ENCODE data around the gene PAK4. TPM values are rescaled to one million over a fixed set of nuclear protein-coding genes. Genes with fewer than 3 reads are reported as not detected.

PAK4 gene
- total and polyA plus RNA-seq, 10 of the 15 experiments (the other 5 are each of a cell fraction or from before 2014, with no cell fraction given): 0.08 to 19.3 (median 5.9) TPM

- TF ChIP-seq GATAD2B (conservative IDR thresholded peaks at IDR 0.05; ENCODE audit: low read depth) (peak; percentile 77; the same call in 1 of the 2 replicates), POLR2A (IDR thresholded peaks at IDR 0.05; ENCODE audit: low read depth, low read length) (peak; percentile 92), RAD51 (IDR thresholded peaks at IDR 0.05) (no peak), PAX8 (IDR thresholded peaks at IDR 0.05) (no peak)
These were observed at the start of gene PAK4 (continued) for GRCh38 chr19:39125554-39126311.

GRCh38 chr19:39077323-39077722, 48.3 kb upstream of the PAK4 start:
- ATAC-seq (no peak), DNase-seq (ENCODE audit: low read depth, low spot score) (no peak), FAIRE-seq (no peak)
- ChIA-PET SMC1A (ENCODE audit: uncharacterized antibody, unreplicated experiment) (no interaction called here), CTCF (no interaction called here), POLR2A (no interaction called here), RAD21 (ENCODE audit: unreplicated experiment) (no interaction called here)
- no peaks in the 10 kb centered on the region for H3K79me2 ChIP-seq (ENCODE audit: control insufficient read depth, insufficient read depth, low read length)
- H3K4me1 ChIP-seq (ENCODE audit: control insufficient read depth, insufficient read depth, low read length): no peaks in the 10 kb centered on the region
- BruUV-seq (replicated peaks): no TSS peak
- no peak overlapping the region for H3K4me3 ChIP-seq
- WGBS (ENCODE audit: insufficient coverage, insufficient replicate concordance, low lambda C conversion rate, missing lambda C conversion rate): 61% methylated on average over 11 of the region's 11 CpGs
- no peaks in the 10 kb centered on the region for H3K36me3 ChIP-seq (ENCODE audit: control insufficient read depth in 2 of 2, insufficient read depth in 2 of 2, low read length in 1 of 2)
- no peak overlapping the region for H3K27ac ChIP-seq (ENCODE audit: control insufficient read depth, insufficient read depth)
- H3K27me3 ChIP-seq (replicated peaks in 1 of 2; ENCODE audit: control insufficient read depth in 2 of 2, insufficient read depth in 2 of 2, low read length in 1 of 2): no peaks in the 10 kb centered on the region
- no peaks in the 10 kb centered on the region for H4K20me1 ChIP-seq (ENCODE audit: control insufficient read depth, insufficient read depth)
- TF ChIP-seq HDGF (IDR thresholded peaks at IDR 0.05) (no peak), MYB (IDR thresholded peaks at IDR 0.05; ENCODE audit: borderline replicate concordance, low read depth, low read length) (no peak), EGR1 (IDR thresholded peaks at IDR 0.05; ENCODE audit: borderline replicate concordance in 1 of 2, low read depth in 2 of 2, low read length in 2 of 2) (no peak), SREBF2 (IDR thresholded peaks at IDR 0.05; ENCODE audit: low read length) (no peak), ZNF687 (IDR thresholded peaks at IDR 0.05) (no peak), HDAC6 (IDR thresholded peaks at IDR 0.05; ENCODE audit: unreplicated experiment) (no peak), BCL3 (IDR thresholded peaks at IDR 0.05; ENCODE audit: borderline replicate concordance, insufficient read depth, low read depth, low read length, poor library complexity, severe bottlenecking) (no peak), HDAC2 (IDR thresholded peaks at IDR 0.05) (no peak)
- intact Hi-C loops (cut with micrococcal nuclease; ENCODE audit: unreplicated experiment): no loop called here
- H3K4me2 ChIP-seq (ENCODE audit: control insufficient read depth, insufficient read depth): no peak overlapping the region
- H2AFZ ChIP-seq (ENCODE audit: control insufficient read depth, low read depth, low read length): no peak overlapping the region
- H3K9ac ChIP-seq (ENCODE audit: control insufficient read depth, insufficient read depth, low read length): no peak overlapping the region
- H3K9me3 ChIP-seq (replicated peaks; ENCODE audit: control insufficient read depth, insufficient read depth, low read length): no peaks in the 10 kb centered on the region
- in situ Hi-C loops (cut with MboI): no loop called here
